Duodenal mucosa (tissue), 2 donors: ENCODE measurements around the gene OGFR.

Source experiments
- H3K27ac ChIP-seq: one replicate; pipeline ENCODE4 v1.7.0; 2013; ENCODE audit warnings: low read depth, low read length
- H3K27me3 ChIP-seq, 2 donors: one replicate each; pipeline ENCODE4 v1.7.0; 2013; ENCODE audit warnings: low read length in 2 of 2, control low read depth in 1 of 2; ENCODE audit not compliant: insufficient read depth in 2 of 2, control insufficient read depth in 1 of 2
- H3K36me3 ChIP-seq, 2 donors: one replicate each; pipeline ENCODE4 v1.7.0; 2013; ENCODE audit warnings: low read length in 2 of 2, control low read depth in 1 of 2; ENCODE audit not compliant: insufficient read depth in 2 of 2, control insufficient read depth in 1 of 2
- H3K4me1 ChIP-seq, 2 donors: one replicate each; pipeline ENCODE4 v1.7.0; 2013; ENCODE audit warnings: low read length in 2 of 2, control low read depth in 1 of 2; ENCODE audit not compliant: insufficient read depth in 2 of 2, control insufficient read depth in 1 of 2
- H3K4me3 ChIP-seq, 2 donors: one replicate each; pipeline ENCODE4 v1.7.0; 2013; ENCODE audit warnings: low read length in 2 of 2, low read depth in 1 of 2
- H3K9ac ChIP-seq, 2 donors: one replicate each; pipeline ENCODE4 v1.7.0; 2013; ENCODE audit warnings: low read length in 2 of 2, low read depth in 1 of 2
- H3K9me3 ChIP-seq, 2 donors: one replicate each; pipeline ENCODE4 v1.7.0; 2013; ENCODE audit warnings: low read length in 2 of 2, control low read depth in 1 of 2; ENCODE audit not compliant: control insufficient read depth in 1 of 2

The OGFR gene

DNA sequence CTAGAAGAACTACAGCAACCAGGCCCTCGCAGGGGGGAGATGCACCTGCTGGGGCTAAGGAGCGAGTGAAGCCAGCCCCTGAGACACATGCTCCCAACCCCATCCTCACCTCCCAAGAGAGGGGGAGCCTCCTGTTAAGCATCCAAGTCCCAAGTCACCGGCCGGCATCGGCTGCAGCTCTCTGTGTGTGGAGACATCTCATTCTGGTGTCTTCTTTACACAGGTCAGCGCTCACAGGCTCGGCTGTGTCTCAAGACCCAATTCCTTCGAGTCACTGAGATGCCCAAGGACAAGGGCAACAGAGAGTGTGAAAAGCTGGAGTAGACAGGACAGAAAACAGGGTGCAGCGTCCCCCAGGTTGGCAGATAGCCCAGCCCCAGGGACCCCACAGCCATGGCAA, 29.4 kb upstream of the OGFR start:
- Histone ChIP-seq H3K9me3 (no peaks in the 10 kb centered on the region), H3K27me3 (no peaks in the 10 kb centered on the region)

DNA sequence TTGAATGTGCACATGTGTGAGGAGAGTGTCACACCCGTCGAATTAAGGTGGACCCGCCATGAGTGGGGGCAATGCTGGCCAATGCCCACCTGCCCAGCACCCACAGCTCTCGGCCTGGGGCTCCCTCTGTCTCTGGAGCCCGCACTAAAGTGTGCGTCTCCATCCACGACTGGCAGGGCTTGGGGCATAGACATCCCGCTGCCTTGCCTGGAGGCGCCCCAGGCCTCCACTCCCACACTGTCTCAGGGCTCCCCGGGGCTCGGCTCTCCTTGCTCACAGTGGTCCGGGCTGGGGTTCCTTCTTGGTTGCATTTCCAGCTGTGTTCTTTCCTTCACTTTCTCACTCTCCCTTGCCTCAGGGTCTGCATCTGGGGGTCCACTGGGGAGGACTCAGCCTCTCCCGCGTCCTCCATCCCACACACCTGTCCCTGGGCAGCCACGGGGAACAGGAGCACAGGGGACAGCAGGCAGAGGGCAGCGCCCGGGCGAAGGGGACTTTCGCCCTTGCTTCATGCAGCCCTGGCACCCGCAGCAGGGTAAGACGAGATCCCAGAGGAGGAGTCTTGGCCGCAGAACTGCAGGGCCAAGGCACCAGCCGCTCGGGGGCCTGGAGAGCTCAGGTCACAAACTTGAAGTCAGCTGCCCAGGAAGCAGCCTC, 28.5 kb upstream of the OGFR start:
- H3K9me3 ChIP-seq, result no peaks in the 10 kb centered on the region
- peak overlapping the region; percentile 78 to 81 for H3K9ac ChIP-seq
- peak overlapping the region; percentile 39 for H3K27ac ChIP-seq
- no peaks in the 10 kb centered on the region for H3K27me3 ChIP-seq
- no peaks in the 10 kb centered on the region for H3K36me3 ChIP-seq
- H3K4me1 ChIP-seq, result peaks cover 16 to 29% of the 10 kb centered on the region in 2 donors
- peak overlapping the region; percentile 61 to 64 for H3K4me3 ChIP-seq

More for the DNA sequence above, 29.4 kb upstream of the OGFR start:
- peaks cover 16 to 29% of the 10 kb centered on the region in 2 donors for H3K4me1 ChIP-seq
- H3K9ac ChIP-seq, result no peak overlapping the region
- no peak overlapping the region for H3K27ac ChIP-seq
- H3K36me3 ChIP-seq, result no peaks in the 10 kb centered on the region
- H3K4me3 ChIP-seq, result no peak overlapping the region

DNA sequence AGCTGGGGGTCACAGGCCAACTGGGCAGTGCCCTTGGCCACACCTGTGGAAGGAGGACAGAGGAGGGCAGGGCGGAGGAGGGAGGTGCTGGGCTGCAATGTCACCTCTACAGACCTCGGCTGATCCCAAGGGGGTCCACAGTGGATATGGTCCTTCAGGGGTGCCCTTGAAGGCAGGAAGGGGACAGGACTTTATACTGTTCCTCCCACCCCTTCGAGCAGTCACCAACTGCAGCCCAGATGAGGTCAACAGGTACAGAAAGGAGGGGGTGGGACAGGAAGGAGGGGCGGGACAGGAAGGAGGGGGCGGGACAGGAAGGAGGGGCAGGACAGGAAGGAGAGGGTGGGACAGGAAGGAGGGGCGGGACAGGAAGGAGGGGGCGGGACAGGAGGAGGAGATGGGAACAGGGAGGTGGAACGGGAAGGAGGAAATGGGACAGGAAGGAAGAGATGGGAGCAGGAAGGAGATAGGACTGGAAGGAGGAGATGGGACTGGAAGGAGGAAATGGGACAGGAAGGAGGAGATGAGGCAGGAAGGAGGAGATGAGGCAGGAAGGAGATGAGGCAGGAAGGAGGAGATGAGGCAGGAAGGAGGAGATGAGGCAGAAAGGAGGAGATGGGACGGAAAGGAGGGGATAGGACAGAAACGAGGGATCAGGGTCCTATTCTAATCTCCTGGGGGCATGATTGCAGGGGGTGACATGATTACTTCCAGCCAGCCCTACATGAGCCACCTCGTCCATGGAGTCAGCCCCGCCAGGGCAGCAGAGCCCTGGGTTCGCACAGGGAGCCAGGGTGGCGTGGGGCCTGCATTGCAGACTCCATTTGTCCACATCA, 27.7 kb upstream of the OGFR start:
- Histone ChIP-seq H3K4me3 (peak overlapping the region; percentile 61 to 64), H3K27me3 (no peaks in the 10 kb centered on the region), H3K9ac (peak overlapping the region; percentile 78 to 81), H3K27ac (peak overlapping the region; percentile 39), H3K4me1 (peaks cover 16 to 29% of the 10 kb centered on the region in 2 donors), H3K9me3 (no peaks in the 10 kb centered on the region), H3K36me3 (no peaks in the 10 kb centered on the region)

DNA sequence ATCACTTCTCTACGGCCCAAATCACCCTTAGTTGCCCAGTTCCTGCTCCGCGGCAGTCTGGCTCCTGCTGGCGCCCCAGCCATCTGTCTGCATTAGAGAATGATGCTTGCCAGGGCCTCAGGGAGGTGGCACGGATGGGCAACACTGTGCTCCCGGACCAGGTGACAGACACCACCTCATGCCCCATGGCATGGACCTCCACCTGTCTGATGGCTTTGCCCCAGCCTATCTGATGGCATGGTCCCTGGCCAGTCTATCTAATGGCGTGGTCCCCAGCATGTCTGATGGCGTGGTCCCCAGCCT, 27.2 kb upstream of the OGFR start:
- Histone ChIP-seq H3K27ac (no peak overlapping the region), H3K27me3 (no peaks in the 10 kb centered on the region), H3K4me1 (peaks cover 16 to 29% of the 10 kb centered on the region in 2 donors), H3K36me3 (no peaks in the 10 kb centered on the region), H3K9me3 (no peaks in the 10 kb centered on the region), H3K4me3 (no peak overlapping the region), H3K9ac (no peak overlapping the region)

DNA sequence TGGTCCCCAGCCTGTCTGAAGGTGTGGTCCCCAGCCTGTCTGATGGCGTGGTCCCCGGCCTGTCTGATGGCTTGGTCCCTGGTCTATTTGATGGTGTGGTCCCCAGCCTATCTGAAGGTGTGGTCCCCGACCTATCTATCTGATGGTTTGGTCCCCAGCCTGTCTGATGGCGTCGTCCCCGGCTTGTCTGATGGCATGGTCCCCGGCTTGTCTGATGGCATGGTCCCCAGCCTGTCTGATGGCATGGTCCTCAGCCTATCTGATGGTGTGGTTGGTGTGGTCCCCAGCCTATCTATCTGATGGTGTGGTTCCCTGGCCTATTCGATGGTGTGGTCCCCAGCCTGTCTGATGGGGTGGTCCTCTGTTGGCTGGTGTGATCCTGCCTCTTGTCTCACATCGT, 26.6 kb upstream of the OGFR start:
- Histone ChIP-seq H3K4me1 (peaks cover 12 to 24% of the 10 kb centered on the region in 2 donors), H3K9me3 (no peaks in the 10 kb centered on the region), H3K27ac (no peak overlapping the region), H3K36me3 (no peaks in the 10 kb centered on the region), H3K4me3 (no peak overlapping the region), H3K27me3 (no peaks in the 10 kb centered on the region), H3K9ac (no peak overlapping the region)

DNA sequence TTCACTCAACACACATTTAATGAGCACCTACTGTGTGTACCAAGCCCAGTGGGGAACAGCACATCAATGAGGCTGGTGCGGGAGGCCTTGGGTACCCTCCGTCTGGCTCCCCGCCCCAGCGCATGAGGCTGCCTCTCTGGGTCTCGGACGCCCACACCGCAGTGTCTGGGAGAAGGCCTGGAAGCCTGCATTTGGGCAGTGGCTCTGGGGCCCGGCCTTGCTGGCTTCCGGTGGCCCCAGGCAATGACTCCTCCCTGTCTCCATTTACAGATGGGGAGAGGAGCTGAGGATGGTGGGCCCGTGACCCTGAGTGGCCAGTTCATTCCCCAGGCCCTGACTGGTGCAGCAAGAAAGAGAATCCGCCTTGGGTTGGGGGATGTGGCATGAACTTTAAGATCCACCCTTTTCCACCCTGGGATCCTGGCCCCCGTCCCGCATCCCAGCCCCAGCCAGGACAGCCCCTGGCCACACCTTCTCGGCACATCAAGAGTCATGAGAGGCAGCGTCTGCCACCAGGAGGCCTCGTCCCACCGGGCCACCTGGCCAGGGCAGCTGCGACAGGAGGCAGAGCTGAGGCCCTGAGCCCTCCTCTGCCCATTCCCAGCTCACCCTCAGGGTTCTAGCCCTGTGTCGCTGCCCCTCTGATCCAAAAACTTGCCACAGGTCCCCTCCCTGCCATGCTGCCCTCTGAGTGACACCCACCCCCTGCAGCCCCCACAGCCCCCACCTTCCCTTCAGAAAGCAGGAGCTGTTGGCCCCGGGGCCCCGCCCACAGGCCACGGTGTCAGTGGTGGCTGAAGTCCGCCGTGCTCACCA, 25.8 kb upstream of the OGFR start:
- H3K36me3 ChIP-seq, result no peaks in the 10 kb centered on the region
- H3K27ac ChIP-seq, result no peak overlapping the region
- no peaks in the 10 kb centered on the region for H3K27me3 ChIP-seq
- H3K9me3 ChIP-seq, result no peaks in the 10 kb centered on the region
- H3K9ac ChIP-seq, result no peak overlapping the region
- H3K4me1 ChIP-seq, result peaks cover 9 to 20% of the 10 kb centered on the region in 2 donors
- H3K4me3 ChIP-seq, result no peak overlapping the region

DNA sequence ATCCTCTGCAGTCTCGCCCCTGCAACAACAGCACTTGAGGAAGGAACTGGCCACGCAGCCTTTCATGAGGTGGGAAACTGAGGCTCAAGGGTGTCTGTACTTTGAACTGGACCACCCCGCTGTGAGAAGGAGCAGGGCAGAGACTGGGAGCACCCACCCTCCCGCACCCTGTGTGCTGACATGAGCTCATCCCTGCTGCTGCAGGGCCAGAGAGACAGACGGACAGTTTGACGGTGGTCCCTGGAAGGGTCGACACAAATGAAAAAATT, 25.3 kb upstream of the OGFR start:
- Histone ChIP-seq H3K4me1 (peaks cover 9 to 20% of the 10 kb centered on the region in 2 donors), H3K9ac (no peak overlapping the region), H3K36me3 (no peaks in the 10 kb centered on the region), H3K4me3 (no peak overlapping the region), H3K27me3 (no peaks in the 10 kb centered on the region), H3K9me3 (no peaks in the 10 kb centered on the region), H3K27ac (no peak overlapping the region)

DNA sequence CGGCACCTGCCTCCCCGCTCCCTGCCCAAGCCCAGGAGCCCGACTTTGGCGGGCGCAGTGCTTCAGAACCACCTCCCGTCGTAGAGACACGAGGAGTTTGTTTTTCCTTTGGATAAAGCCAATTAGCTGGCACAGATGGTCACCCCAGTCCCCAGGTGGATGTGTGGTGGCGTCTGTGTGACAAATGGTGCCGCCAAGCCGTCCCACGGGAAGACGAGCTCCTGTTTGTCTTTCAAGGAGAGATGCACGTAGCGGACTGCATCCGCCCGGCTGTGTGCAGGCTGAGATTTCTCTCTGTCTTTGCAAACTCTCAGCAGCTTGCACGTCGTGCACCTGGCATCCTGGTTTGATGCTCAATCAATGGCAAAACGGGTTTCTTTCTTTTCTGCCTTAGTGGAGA, 24.4 kb upstream of the OGFR start:
- H3K9me3 ChIP-seq, result no peaks in the 10 kb centered on the region
- no peak overlapping the region for H3K4me3 ChIP-seq
- no peak overlapping the region for H3K9ac ChIP-seq
- no peaks in the 10 kb centered on the region for H3K27me3 ChIP-seq
- H3K36me3 ChIP-seq, result no peaks in the 10 kb centered on the region
- H3K27ac ChIP-seq, result no peak overlapping the region
- H3K4me1 ChIP-seq, result peaks cover 9 to 15% of the 10 kb centered on the region in 2 donors

DNA sequence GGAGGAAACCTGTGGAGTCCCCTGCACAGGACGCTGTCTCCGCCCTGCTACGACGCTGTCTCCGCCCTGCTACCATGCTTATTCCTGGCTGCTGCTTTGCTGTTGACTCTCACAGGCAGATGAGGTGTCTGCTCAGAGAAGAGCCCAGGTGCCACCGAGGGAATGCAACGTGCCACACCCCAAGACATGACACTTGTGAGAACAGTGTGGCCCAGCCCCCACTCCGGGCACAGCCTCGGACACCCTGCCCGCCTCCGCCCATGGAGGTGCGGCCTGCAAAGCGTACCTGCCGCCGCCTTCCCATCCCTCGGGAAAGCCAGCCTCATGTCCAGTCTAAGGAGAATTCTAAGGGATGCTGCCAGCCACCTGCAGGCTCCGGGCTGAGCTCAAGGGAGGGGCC, 23.9 kb upstream of the OGFR start:
- H3K4me3 ChIP-seq, result no peak overlapping the region
- no peak overlapping the region for H3K27ac ChIP-seq
- H3K27me3 ChIP-seq, result no peaks in the 10 kb centered on the region
- H3K9ac ChIP-seq, result no peak overlapping the region
- peaks cover 9 to 10% of the 10 kb centered on the region in 2 donors for H3K4me1 ChIP-seq
- H3K36me3 ChIP-seq, result no peaks in the 10 kb centered on the region
- no peaks in the 10 kb centered on the region for H3K9me3 ChIP-seq
